Measurements from ENCODE around the gene SHKBP1.

DNA sequence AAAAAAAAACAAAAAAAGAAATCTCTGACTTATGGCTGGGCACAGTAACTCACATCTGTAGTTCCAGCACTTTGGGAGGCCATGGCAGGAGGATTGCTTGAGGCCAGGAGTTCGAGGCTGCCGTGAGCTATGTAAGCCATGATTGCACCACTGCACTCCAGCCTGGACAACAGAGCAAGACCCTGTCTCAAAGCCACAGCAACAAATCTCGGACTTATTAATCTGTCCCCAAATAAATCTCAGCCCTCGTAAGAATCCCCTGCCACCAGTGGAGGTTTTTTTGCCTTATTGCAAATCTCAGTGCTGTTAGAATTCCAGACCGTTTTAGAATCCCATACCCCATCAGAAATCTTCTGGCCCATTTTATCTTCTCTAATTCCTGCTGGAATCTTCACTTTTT, 4.9 kb downstream of the SHKBP1 start:
- TF ChIP-seq CTCF (conservative IDR thresholded peaks at IDR 0.05; ENCODE audit: low read length) (no peak), EZH2phosphoT487 (IDR thresholded peaks at IDR 0.05; ENCODE audit: borderline replicate concordance) (no peak)
